Right renal cortex interstitium (tissue), 3 donors: ENCODE results near the gene LAMB3. TPM values are rescaled to one million over a fixed set of nuclear protein-coding genes. Genes with fewer than 3 reads are reported as not detected.

ENCODE experiments used
- DNase-seq, 3 donors: peaks; one replicate each; pipeline ENCODE4 v3.0.0-alpha.2; 2013; ENCODE audit warnings: low read depth in 3 of 3, low spot score in 2 of 3
- polyA plus RNA-seq, 3 donors: library from polyadenylated mRNA; unstranded; fragments of 120-200 nt; gene quantifications; one replicate each; pipeline ENCODE4 v1.2.1, GENCODE V29; 2013; ENCODE audit not compliant: insufficient read length in 3 of 3

LAMB3 gene
- polyA plus RNA-seq, 3 donors = 0.76 to 1.4 (median 0.92) TPM

DNA sequence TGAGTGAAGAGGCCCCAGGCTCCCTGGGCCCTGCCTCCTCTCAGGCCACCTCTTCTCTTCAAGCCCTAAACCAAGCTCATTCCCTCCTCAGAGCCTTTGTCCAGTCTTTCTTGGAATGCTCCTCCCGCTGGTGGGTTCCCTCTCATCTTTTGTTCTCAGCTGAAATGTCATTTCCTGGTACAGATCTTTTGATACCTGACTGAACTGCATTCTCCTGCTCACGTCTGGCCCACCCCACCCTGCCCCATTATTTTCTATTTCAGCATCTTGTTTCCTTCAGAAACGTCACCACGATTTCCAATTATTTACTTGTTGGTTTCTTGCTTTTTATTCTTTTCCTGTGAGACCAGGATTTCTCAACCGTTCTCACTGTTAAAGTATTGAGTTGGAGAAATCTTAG, 16.4 kb downstream of the LAMB3 start:
- DNase-seq = no peak

DNA sequence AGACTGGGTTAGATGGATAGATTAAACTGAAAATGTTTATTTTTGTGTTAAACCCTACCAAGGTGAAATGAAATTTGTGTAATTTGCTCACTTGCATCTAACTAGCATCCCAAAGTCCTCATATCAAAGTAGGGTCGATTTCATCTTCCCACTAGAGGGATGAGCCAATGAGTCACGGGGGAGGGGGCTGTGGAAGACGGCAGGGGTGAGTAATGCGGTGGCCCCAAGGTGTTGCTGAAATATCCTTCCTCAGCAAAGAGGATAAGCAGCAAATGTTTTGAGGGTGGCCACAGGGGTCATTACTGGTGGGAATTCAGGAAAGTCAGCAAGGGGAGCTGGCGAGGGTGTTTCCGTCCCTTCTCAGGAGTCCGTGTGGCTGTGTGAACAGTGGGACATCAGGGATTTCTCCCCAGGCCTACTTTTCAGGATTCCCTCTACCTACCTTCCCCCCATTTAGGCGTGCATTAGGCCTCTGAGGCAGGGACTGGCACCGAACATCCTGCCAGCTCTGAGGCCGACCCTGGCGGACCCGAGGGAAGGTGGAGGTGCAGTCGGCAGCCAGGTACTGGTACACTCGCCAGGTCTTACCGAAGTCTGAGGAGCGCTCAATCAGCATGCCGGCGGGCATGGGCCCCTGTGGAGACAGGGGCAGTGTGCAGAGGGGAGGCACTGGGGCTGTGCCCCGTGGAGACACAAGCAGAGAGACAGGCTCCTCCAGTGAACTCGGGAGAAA, 18.1 kb downstream of the LAMB3 start:
- no peak for DNase-seq

DNA sequence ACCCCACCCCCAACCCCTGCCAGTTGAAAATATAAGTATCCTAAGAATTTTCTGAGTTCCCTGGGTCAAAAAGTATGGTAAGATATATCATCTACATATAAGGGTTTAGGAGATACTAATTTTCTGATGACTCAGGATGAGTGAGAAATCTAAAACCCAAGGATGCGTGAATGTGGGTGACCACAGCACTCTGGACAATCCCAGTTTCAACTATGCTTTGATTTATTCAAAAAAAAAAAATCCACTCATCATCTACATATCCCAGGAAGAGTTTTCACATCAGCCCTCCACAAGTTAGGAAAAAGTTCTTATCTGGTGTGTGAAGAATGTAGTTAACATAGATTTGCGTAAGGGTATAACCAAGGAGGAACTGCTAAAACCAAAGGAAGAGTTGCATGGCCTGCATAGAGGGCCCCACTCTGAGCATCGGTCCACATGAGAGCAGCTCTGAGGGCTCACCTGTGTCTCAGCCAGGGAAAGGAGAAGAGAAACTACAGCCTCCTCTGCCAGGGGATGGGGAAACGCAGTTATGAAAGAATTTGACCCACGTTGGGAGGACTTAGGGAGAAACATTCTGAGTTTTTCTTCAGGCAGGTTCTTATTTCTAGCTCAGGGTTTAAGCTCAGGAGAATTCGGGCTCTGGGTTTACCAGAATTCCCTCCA, 18.8 kb downstream of the LAMB3 start:
- no peak for DNase-seq

DNA sequence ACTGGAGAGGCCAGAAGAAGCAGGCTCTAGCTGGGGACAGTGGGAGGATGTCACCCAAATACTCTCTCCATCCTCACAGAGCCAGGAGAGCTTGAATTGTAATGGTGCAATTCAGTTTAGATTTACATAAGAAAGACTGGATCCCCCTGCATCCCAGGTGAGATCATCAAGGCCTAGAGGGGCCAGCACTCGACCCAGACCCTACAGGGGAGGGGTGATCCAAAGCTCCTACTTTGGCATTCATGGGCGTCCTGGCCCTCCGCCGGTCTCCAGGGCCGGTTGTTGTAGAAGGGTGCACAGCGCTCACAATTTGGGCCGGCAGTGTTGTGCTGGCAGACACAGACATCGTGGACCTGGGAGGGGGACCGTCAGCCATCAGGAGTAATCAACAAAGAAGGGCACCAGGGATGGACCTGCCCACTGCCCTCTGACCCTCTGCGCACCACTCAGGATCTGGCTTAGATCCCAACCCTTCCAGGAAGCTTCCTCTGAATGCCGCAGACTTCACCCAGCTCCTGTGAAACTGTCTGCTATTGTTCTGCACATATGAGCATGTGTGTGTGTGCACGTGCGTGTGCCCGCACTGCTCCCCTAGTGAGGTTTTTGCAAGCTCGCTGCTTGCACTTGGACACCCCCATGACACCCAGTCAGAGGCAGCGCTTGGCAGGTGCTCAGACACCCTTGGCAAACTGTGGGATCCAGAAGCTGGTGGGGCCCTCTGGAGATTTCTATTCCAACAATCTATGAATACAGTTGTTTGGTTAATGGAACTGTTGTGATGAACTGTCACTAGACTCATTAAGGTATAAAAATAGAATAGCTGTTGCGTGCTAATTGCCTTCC, 21.6 kb downstream of the LAMB3 start:
- no peak for DNase-seq

DNA sequence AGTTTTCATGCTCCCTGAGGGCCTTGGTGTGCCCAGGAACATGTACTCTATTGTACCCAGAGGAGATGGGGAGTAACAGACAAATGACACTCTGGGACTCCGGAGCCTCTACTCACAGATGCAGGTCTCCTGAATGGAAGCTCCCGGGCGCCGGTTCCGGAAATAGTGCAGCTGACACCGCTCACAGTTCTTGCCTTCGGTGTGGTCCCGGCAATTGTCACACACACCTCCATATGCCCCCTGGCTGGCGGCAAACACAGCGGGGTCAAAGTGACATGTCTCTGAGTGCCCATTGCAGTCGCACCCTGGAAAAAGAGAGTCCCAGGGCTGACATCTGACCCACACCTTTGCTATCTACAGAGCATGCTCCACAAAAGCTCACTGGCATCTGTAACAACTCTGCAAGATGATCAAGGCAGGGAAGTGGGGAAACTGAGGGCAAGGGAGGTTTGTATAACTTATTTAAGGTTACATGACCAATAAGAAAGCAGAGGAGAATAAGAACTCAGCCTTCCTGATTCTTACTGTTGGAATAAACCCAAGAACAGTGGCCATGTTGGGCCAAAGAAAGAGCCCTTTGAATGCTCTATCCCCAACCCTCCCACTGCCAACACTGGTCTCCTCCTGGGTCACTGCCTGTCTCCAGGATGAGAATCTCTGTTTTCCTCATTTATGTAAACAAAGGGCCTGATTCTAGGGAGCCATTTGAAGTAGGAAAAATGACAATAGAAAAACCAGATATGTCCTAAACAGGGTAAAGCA, 22.4 kb downstream of the LAMB3 start:
- DNase-seq = no peak

DNA sequence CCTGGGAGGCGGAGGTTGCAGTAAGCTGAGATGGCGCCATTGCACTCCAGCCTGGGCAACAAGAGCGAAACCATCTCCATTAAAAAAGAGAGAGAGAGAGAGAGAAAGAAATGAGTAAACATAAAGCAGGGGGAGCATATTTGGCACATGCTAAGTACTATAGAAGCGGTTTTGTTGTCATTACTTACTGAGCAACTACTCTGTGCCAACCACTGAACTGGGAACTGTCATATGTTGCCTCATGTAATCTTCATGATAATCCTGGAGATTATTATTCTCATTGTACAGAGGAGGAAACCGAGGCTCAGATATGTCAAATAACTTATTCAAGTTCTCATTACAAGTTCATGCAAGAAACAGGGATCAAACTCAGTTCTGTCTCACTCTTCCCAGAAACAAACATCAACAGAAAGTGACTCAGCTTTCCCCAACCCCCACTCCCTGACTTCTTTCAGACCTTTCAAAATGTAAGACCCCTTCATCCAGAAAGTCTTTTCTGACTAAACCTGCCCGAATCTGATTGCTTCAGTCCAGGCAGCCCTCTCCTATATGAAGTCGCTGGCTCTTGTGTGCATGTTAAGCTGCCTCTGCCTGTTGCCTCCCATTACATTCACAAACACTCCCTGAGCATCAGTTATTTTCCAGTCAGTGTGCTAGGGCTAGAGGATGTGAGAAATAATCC, 23.5 kb downstream of the LAMB3 start:
- DNase-seq = no peak

DNA sequence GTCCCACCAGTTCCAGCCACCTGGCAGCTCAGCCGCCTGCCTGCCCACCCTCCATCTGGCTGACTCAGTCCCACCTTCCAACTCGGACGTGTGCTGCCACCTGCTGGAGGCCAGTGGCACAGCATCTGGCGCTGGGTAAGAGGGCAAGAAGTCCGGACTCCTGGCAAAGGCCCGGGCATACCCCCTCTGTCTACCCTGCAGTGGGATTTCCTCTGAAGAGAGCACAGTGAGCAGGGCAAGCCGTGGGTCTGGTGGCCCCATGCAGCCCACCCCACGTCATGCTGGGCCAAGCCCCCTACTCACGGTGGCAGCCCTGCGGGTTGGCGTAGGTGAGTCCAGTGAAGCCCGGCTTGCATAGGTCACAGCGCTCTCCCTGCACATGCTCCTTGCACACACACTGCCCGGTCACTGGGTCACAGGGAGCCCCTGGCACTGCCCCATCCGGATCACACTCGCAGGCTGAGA, 24.5 kb downstream of the LAMB3 start:
- peak in 1 of 3 donors; percentile 68 for DNase-seq

DNA sequence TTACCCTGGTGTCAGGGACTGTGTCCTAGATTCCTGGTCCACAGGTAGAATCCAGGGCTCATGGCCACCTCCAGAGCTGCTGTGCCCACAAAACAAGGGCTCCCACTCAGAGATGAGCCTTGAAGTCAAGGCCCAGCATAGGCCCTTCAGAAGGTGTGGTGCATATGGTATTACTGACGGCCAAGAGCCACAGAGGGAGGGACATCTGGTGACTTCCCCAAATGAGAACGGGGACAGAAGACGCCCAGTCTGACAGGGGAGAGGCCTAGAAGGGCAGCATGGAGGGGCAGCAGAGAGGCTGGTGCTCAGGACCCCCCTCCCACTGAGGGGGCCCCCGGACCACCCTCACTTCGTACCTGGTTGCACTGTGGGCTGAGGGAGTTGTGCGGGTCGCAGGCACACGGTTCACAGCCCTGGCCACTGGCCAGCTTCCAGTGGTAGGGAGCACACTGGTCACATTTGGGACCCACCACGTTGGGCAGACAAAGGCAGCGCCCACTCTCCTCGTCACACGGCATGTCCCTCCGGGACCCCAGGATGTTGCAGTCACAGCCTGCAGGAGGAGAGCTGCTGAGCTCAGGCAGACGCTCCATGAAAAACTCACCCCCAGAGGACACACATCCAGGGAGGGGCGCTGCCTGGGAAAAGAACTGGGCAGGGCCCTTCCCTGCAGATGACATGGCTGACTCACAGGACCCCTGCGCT, 25.0 kb downstream of the LAMB3 start:
- DNase-seq = no peak

DNA sequence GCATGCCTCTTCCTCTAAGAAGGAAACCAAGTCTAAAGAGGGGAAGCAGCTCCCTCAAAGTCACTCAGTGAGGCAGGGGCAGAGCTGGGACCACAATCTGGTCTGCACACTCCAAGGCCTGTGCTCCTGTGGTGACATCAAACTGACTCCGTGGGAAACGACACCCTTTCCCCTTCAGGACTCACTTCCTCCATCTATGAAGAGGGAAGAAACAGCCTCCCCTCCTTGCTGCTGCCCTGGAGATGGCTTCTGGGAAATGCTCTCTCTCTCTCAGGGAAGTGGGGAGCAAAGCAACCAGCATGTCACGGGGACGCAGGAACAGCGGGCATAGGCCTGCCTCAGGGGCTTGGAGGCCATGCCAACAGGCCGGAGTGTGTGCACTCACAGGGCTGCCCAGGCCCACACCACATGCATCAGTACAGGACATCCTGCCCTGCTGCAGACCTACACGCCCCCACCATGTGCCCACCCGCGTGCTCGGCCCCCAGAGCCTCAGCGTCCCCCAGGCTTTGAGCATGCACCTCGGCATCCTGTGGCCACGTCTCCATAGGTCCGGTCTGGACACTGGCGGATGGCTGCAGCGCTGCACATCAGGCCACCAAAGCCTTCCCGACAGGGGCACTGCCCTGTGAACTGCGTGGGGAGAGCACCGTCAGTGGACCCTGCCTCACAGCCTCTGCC, 25.7 kb downstream of the LAMB3 start:
- no peak for DNase-seq

DNA sequence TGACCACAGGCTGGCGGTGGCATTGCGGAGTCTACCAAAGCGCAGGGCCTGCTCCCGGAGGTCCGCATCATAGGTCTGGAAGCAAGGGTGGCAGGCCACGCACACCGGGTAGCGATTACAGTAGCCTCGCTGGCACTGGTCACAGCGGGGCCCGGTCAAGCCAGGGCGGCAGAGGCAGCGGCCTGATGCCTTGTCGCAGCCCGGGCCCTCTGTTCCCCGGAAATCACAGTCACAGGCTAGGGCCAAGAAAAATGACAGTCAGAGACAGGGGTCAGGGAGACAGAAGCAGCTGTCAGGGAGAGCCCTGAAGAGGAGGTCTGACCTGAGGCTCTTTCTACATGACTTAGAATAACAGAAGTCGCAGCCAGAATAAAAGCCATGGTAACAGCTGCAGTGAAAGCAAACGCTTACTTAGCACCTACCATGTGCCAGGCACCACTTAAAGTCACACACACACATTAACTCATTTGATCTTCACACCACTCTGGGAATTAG, 26.4 kb downstream of the LAMB3 start:
- DNase-seq = no peak

DNA sequence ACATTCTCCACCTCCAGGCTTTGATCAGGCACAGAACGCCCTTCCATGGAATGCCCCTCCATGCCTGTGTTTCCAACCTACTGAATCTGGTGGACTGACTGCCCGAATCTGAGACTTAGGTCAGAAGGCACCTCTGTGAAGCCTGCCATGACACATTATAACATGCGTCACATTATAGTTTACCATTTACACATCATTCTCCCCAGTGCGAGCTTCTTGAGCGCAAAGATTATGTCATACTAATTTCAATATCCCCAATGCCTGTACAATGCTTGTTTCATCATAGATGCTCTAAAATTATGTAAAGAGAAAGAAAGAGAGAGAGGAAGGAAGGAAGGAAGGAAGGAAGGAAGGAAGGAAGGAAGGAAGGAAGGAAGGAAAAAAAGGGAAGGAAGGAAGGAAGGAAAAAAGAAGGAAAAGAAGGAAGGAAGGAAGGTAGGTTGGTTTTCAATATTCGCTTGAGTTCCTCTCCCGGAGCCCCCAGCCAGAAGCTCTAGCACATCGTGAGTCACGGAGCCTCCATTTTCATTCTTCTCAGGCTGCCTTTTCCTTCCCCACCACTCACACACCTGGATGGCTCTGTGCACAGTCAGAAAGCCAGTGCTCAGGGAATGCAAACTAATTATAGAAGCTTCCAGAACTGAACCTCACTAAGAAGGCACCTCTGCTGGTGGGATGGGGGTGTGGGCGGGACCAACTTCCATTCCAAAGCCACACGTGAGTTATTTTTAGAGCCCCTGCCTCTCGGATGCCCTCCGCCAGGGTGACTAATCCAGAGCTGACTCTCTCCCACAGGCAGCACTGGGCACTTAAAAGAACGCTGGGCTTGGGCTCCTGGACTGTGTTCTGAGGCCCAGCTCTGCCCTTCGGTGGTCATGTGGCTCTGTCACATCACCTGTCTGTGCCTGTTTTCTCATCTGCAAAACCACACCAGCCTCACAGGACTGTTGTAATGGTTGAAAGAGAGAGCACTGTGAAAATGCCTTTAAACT, 27.4 kb downstream of the LAMB3 start:
- no peak for DNase-seq

DNA sequence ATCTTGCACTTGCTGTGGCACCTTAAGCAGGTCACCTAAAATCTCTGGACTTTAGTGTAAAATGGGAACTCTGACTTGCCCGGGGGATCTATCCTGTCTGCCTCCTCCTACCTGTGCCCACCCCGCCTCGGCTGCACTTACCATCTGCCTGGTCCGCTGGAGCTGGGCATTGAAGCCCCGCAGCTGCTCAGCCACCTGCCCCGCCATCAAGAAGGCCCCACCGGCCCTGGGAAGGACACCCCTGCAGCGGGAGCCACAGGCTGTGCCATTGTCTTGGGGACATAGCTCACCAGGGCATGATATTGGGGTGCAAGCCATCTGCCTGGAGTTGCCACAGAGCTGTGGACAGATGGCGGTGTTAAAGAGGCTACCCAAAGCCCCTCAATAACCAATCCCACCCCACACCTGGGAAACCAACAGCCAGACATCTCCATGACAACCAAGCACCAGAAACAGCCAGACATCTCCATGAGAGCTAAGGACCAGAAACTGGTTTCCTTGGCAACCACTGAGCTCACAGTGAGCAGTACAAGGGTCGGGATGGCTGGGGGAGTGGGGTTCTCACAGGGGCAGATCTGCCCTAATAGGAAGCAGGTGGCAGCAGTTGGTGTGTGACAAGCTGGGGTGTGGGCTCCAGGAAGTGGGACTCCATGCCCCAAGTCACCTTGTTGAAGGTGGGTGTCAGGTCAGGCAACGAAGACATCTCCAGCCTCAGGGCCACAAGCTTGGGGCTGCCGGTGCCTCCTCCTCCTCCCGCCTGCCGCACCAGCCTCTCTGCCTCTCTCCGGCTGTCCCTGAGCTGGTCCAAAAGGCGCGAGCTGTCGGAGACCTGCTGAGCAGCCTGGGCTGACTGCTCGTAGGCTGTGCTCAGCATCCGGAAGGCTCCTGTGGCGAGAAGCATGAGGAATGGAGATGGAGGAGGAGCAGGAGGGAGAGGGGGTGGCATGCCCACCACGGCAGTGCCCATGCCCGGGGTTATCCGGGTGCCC, 29.1 kb downstream of the LAMB3 start:
- DNase-seq = no peak

DNA sequence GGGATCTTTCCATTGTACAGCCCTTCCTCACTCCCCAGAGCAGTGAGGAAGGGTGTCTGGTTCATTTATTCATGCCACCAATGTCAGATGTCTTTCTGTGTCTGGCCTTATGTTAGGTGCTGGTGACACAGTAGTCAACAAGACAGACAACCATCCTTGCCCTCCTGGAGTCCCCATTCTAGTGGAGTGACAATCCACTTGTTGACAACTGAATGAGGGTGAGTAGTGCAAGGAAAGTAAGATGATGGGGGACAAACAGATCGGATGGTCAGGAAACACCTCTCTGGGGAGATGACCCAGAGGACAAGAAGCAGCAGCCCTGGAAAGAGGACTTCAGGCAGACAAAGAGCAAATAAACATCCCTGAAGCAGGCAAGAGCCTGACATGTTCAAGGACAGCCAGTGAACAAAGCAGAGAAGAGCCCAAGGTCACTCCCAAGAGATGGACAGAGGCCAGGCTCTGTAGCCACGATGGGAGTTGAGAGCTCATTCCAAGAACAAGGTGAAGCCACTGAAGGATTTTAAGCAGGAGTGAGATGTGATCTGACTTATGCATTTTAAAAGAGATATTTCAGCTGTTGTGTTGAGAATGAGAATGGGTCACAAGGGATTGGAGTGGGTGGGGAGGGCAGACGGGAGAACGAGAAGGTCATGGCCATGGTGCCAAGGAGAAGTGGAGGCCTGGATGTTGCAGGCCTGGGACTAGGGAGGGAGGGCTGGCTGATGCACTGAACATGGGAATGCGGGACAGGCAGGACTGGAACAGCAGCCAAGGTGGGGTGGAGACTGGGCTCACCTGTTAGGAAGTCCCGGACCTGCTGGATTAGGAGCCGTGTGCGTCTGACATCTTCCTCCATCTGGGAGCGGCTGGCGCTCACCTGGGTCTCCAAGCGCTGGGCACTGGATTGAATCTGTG, 30.2 kb downstream of the LAMB3 start:
- no peak for DNase-seq

DNA sequence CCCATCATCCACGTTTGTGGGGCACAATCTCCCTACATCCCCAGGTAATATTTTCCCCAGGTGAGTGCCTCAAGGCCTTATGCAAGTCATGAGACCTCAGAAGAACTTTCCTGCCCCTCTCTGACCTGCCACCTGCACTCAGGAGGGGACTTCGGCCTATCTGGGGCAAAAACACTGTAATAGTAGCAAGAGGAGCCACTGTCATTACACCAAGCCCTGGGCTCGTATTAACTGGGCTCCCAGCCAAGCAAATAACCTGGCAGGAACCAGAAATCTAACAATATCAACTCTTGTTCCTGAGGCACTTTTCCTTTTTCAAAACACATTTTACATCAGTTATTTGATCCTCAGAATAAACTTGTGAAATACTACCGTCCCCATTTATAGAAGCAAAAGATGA, 30.9 kb downstream of the LAMB3 start:
- no peak for DNase-seq

DNA sequence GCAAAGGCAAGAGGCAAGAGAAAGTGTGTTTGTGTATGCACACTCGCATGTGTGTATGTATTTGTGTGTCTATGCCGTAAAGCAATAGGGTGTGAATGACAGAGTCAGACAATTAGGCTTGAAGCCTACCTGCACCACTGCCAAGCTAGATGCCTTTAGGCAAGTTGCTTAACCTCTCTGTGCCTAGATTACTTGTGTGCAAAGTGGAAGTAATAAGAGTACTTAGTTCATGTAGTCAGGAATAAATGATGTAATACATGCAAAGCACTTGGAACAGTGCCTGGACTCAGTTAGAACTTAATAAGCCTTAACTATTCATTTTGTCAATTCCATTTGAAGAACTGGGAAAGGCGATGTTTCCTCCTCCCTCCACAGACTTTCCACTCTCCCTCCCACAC, 31.7 kb downstream of the LAMB3 start:
- no peak for DNase-seq
